ENCODE results near the gene ZNF525. TPM values are rescaled to one million over a fixed set of nuclear protein-coding genes. Genes with fewer than 3 reads are reported as not detected.
"Not testable (repeated sequence)": the region's sequence is repeated elsewhere in the genome, so short reads cannot be mapped to it uniquely, and the experiment has no call there.

The ZNF525 gene
- polyA plus RNA-seq, 10 donors: 3.1 to 8.9 (median 5.3) TPM

- DNase-seq: peak; percentile 90 to 97 (median 95)
Observed at GRCh38 chr19:53394974-53395839, 29.7 kb downstream of the ZNF525 start, which contains the start of gene ZNF765. ZNF765 (plus strand) TSS chr19:53395149; CDS start chr19:53398016, 2,867 bp downstream.

DNA sequence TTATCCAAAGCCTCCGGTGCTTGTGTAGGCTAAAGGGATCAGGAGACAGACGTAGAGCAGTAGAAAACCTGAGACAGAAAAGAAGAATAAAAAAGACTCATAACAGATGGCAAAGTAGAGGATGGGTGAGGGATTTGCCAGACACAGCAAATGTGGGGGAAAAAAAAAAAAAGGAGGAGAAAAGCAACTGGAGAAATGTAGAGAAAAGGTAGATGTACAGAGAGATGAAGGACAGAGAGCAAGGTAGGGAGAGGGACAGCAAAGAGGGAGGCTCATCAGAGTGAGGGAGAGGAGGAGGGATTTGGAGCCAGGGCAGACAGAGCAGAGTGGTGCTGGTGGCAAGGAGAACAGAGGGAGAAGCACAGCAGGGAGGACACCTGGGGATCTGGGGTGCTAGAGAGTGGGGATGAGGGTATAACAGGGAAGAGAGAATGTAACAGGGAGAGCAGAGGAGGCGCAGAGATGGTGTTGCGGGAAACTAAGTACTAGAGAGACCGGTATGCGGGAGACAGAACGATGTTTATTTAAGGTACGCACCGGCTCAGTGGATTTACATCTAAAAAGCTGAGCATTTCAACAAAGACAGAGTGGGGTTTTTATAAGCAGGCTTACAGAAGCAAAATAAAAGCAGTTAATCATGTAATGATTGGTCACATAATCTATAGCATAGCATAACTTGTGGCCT is 30.5 kb downstream of the ZNF525 start:
- peak in 1 of 3 donors; percentile 4 for DNase-seq

DNA sequence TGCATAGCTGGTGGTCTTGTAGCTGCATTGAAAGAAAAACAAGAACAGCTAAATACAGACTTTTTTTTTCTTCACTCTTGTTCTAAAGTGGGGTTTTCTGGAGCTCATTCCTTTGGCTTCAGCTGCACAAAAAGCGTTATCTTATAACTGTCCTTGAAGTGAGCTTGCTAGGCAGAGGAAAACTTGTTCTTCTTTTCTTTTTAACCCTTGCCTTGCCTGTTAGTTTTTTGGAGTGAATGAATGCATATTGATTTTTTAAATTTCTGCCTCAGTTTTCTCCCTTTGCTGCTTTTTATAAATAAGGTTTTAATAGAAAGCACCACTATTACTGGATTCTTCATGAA is 31.0 kb downstream of the ZNF525 start:
- no peak for DNase-seq

DNA sequence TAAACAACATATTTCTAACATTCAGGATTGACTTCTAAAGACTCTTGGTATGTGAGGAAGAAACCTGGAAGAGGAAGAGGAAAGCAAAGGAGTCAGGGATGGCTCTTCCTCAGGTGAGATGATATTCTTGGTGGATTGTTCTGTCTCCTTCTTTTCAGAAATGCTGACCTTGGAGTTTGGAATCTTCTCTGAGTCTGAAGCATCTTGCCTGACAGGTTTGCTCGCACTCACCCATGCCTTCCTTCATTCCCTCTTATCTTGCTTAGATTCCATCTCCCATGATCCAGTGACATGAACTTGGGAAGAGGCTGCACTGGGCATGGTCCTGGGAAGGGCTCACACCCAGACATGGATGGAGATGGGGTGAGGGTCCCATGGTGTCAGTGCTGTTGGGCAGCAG is 32.4 kb downstream of the ZNF525 start:
- DNase-seq: not testable (repeated sequence)

DNA sequence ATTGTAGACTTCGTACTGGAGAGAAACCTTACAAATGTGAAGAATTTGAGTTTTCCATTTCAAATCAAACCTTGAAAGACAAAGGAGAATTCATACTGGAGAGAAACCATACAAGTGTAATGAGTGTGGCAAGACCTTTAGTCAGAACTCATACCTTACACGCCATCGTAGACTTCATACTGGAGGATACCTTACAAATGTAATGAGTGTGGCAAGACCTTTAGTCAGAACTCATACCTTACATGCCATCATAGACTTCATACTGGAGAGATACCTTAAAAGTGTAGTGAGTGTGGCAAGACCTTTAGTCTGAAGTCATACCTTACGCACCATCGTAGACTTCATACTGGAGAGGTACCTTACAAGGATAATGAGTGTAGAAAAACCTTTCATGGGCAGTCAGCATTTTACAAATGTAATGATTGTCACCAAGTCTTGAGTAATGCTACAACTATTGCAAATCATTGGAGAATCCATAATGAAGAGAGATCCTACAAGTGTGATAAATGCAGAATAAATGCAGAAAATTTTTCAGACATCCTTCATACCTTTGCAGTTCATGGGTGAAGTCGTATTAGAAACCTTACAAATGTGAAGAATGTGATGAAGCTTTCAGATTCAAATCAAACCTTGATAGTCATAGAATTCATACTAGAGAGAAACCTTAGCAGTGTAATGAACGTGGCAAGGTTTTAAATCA is 44.1 kb downstream of the ZNF525 start:
- DNase-seq: no peak

GRCh38 chr19:53420520-53421315 is 55.2 kb downstream of the ZNF525 start:
- not testable (repeated sequence) for DNase-seq

DNA sequence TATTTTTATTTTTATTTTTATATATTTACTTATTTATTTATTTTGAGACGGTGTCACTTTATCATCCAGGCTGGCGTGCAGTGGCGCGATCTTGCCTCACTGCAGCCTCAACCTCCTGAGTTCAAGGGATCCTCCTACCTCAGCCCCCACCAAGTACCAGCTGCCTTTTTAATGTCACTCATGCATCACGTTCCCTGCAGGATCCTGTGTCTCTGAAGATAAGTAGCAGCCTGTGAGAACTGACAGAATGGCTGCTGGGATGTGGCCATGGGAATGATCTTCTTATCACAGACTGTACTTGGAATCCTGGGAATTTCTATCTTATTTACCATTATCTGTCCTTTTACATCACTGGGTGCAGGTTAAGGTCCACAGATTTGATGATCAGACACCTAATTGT is 57.0 kb downstream of the ZNF525 start:
- DNase-seq: no peak

DNA sequence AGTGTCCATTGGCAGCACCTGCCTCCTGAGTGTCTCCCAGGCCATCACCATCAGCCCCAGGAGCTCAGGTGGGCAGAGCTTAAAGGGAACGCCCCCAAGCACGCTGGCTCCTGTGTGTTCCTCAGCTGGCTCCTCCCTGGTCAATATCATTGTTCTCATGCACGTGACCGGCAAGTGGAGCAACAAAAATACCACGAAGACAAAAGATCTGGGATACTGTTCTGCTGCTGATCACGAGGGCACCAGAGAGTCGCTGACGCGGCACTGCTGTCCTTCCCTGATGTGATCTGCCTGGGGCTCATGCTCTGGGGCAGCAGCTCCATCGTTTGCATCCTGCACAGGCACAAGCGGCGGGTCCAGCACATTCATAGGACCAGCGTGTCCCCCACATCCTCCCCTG is 57.6 kb downstream of the ZNF525 start:
- DNase-seq: not testable (repeated sequence)

GRCh38 chr19:53423680-53424079 is 58.2 kb downstream of the ZNF525 start:
- peak; percentile 7 to 67 (median 33) for DNase-seq

DNA sequence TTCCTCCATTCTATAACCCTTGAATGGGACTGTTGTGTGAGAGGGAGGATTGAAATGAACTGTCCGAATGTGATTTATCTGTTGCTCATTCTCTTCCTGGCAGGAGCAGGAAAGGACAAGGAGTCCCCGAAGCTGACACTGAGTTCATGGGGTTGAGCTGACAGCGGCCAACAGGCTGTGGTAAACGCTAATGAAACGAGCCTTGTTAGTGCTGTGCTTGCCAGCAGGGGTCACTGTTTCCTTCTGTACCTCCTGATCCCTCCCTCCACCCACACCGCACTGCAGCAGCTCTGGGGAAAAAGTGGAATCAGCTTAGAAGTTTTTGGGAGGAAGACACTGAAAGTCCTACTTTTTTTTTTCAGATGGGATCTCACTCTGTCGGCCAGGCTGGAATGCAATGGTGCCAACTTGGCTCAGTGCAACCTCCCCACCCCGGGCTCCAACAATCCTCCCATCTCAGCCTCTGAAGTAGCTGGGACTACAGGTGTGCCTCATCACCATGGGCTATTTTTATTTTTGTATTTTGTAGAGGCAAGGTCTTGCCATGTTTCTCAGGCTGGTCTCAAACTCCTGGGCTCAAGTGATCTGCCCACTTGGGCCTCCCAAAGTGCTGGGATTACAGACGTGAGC is 59.6 kb downstream of the ZNF525 start:
- DNase-seq: peak; percentile 20 to 83 (median 74)

GRCh38 chr19:53431399-53432087 is 66.0 kb downstream of the ZNF525 start, which contains the start of gene ZNF761:
ZNF761 (plus strand) TSS chr19:53431984; CDS start chr19:53447269, 15,285 bp downstream.
- peak; percentile 86 to 94 (median 92) for DNase-seq

GRCh38 chr19:53432088-53432661 is 66.7 kb downstream of the ZNF525 start:
- peak in 2 of 3 donors; percentile 3 to 6 for DNase-seq

Other genes starting within 250 kb of the ZNF525 start
- 10 to 100 TPM in 7 of 10 donors, 1 to 10 TPM in 3; 8.6 to 15.0 (median 11.5) TPM for gene ZNF415, start 232.8 kb upstream of the ZNF525 start, polyA plus RNA-seq (ENCODE audit: insufficient read length in 10 of 10)
- 10 to 100 TPM in 1 of 10 donors, 1 to 10 TPM in 9; 4.3 to 10.5 (median 7.6) TPM for gene ZNF347, start 206.7 kb upstream of the ZNF525 start, polyA plus RNA-seq (ENCODE audit: insufficient read length in 10 of 10)
- gene ZNF665, start 172.3 kb upstream of the ZNF525 start, polyA plus RNA-seq (ENCODE audit: insufficient read length in 10 of 10): 1 to 10 TPM; 2.4 to 5.2 (median 4.2) TPM
- gene ZNF677, start 110.8 kb upstream of the ZNF525 start, polyA plus RNA-seq (ENCODE audit: insufficient read length in 10 of 10): 10 to 100 TPM; 19.7 to 36.8 (median 27.3) TPM
- gene VN1R2, start 107.4 kb upstream of the ZNF525 start, polyA plus RNA-seq (ENCODE audit: insufficient read length in 10 of 10): not detected
- gene VN1R4, start 98.0 kb upstream of the ZNF525 start, polyA plus RNA-seq (ENCODE audit: insufficient read length in 10 of 10): not detected
- gene ZNF845, start 32.0 kb upstream of the ZNF525 start, polyA plus RNA-seq (ENCODE audit: insufficient read length in 10 of 10): 1 to 10 TPM; 4.3 to 8.0 (median 5.6) TPM
- 10 to 100 TPM in 3 of 10 donors, 1 to 10 TPM in 7; 5.3 to 10.8 (median 9.0) TPM for gene ZNF765, start 29.4 kb downstream of the ZNF525 start, polyA plus RNA-seq (ENCODE audit: insufficient read length in 10 of 10)
- gene ZNF761, start 66.3 kb downstream of the ZNF525 start, polyA plus RNA-seq (ENCODE audit: insufficient read length in 10 of 10): 10 to 100 TPM in 1 of 10 donors, 1 to 10 TPM in 9; 5.2 to 10.8 (median 9.0) TPM
- 1 to 10 TPM; 2.0 to 4.2 (median 2.8) TPM for gene ZNF813, start 102.0 kb downstream of the ZNF525 start, polyA plus RNA-seq (ENCODE audit: insufficient read length in 10 of 10)
- 10 to 100 TPM in 8 of 10 donors, 1 to 10 TPM in 2; 9.0 to 19.6 (median 12.3) TPM for gene ZNF331, start 172.4 kb downstream of the ZNF525 start, polyA plus RNA-seq (ENCODE audit: insufficient read length in 10 of 10)